B cell (primary cell): ENCODE measurements around the gene TDRD9. TPM values are rescaled to one million over a fixed set of nuclear protein-coding genes. Genes with fewer than 3 reads are reported as not detected.

Experiments
- ATAC-seq: fragments of 200-7000 bp; cut with Tn5 transposase; one replicate; pipeline ENCODE4 v1.10.0; 2021; ENCODE audit warnings: low read depth, mild to moderate bottlenecking, moderate number of reproducible peaks, moderate library complexity
- CTCF ChIA-PET: fragments of 350-600 bp; sonication (Branson Sonifier 250); formaldehyde crosslinking; loops from one replicate; lab custom pipeline; 2021; ENCODE audit warnings: antibody characterized with exemption, inconsistent platforms; lab: Charles Lee
- POLR2A ChIA-PET: fragments of 350-600 bp; sonication (Branson Sonifier 250); formaldehyde crosslinking; loops from one replicate; lab custom pipeline; 2021; ENCODE audit warnings: antibody characterized with exemption; lab: Charles Lee
- DNase-seq: peaks from one replicate; pipeline ENCODE4 v3.0.0; 2013
- H2AFZ ChIP-seq: 2 replicates; pipeline ENCODE4 v1.6.1; 2012; ENCODE audit warnings: mild to moderate bottlenecking, low read depth, low read length; ENCODE audit not compliant: insufficient read depth, poor library complexity, severe bottlenecking
- H3K27ac ChIP-seq, 2 donors: 1 replicate in 1 of 2; 2 replicates in 1 of 2; pipeline ENCODE4 v1.5.1; 2012 to 2013; ENCODE audit warnings: low read length in 2 of 2, mild to moderate bottlenecking in 2 of 2, moderate library complexity in 1 of 2
- H3K27me3 ChIP-seq, 4 experiments: fragments of 200-600 bp in 1 of 4; sonication (generic) in 1 of 4; replicated peaks in 1 of 4; 1 replicate in 2 of 4; 2 replicates in 2 of 4; pipeline versions ENCODE4 v1.6.1 to v1.7.0; 2013 to 2016; ENCODE audit warnings: low read length in 3 of 4, mild to moderate bottlenecking in 2 of 4, mixed read lengths in 1 of 4, moderate library complexity in 1 of 4; ENCODE audit not compliant: insufficient read depth in 4 of 4, control insufficient read depth in 3 of 4; ENCODE audit errors: control extremely low read depth in 1 of 4
- H3K36me3 ChIP-seq, 2 experiments: replicated peaks in 1 of 2; 1 replicate in 1 of 2; 2 replicates in 1 of 2; pipeline versions ENCODE4 v1.6.1 to v1.7.1; 2013; ENCODE audit warnings: low read length in 1 of 2; ENCODE audit not compliant: insufficient read depth in 2 of 2, control insufficient read depth in 1 of 2; ENCODE audit errors: control extremely low read depth in 1 of 2, extremely low read depth in 1 of 2
- H3K4me1 ChIP-seq, 2 donors: fragments of 200-600 bp in 1 of 2; sonication (generic) in 1 of 2; 1 replicate in 1 of 2; 2 replicates in 1 of 2; pipeline versions ENCODE4 v1.5.1 to v1.6.1; 2013 to 2017; ENCODE audit warnings: low read length in 2 of 2; ENCODE audit not compliant: control insufficient read depth in 2 of 2, insufficient read depth in 2 of 2
- H3K4me2 ChIP-seq: replicated peaks from 2 replicates; pipeline ENCODE3; 2012; ENCODE audit warnings: mild to moderate bottlenecking, low read depth, low read length; ENCODE audit not compliant: poor library complexity, severe bottlenecking
- H3K4me3 ChIP-seq, 5 experiments: fragments of 200-600 bp in 1 of 5; sonication (generic) in 1 of 5; 1 replicate in 3 of 5; 2 replicates in 2 of 5; pipeline versions ENCODE4 v1.5.1 to v1.7.0; 2011 to 2016; ENCODE audit warnings: low read length in 4 of 5, mild to moderate bottlenecking in 4 of 5, low read depth in 2 of 5, control low read depth in 1 of 5, moderate library complexity in 1 of 5; ENCODE audit not compliant: insufficient read depth in 1 of 5; ENCODE audit errors: control extremely low read depth in 1 of 5, extremely low read depth in 1 of 5
- H3K79me2 ChIP-seq: fragments of 200-600 bp; sonication (generic); one replicate; pipeline ENCODE4 v1.6.0; 2016; ENCODE audit warnings: low read length; ENCODE audit not compliant: control insufficient read depth, insufficient read depth
- H3K9ac ChIP-seq: fragments of 200-600 bp; sonication (generic); 2 replicates; pipeline ENCODE4 v1.6.1; 2017; ENCODE audit warnings: mild to moderate bottlenecking, low read length, moderate library complexity
- H3K9me3 ChIP-seq, 3 donors: one replicate each; pipeline versions ENCODE4 v1.6.1 to v1.7.1; 2013; ENCODE audit warnings: low read length in 2 of 3; ENCODE audit not compliant: control insufficient read depth in 2 of 3, insufficient read depth in 1 of 3; ENCODE audit errors: control extremely low read depth in 1 of 3
- H4K20me1 ChIP-seq: 2 replicates; pipeline ENCODE4 v1.6.0; 2012; ENCODE audit warnings: mild to moderate bottlenecking, low read length; ENCODE audit not compliant: insufficient read depth, control insufficient read depth, poor library complexity, severe bottlenecking
- H3K27ac Mint-ChIP-seq: one replicate; pipeline ENCODE4 v1.8.0; 2021; ENCODE audit warnings: mixed read lengths
- H3K27me3 Mint-ChIP-seq: one replicate; pipeline ENCODE4 v1.8.0; 2021; ENCODE audit warnings: mixed read lengths
- H3K4me1 Mint-ChIP-seq: one replicate; pipeline ENCODE4 v1.8.0; 2021; ENCODE audit warnings: mixed read lengths
- H3K4me3 Mint-ChIP-seq: one replicate; pipeline ENCODE4 v1.8.0; 2021; ENCODE audit warnings: mixed read lengths
- H3K9me3 Mint-ChIP-seq: one replicate; pipeline ENCODE4 v1.8.0; 2022; ENCODE audit warnings: mixed read lengths; ENCODE audit not compliant: insufficient read depth
- CTCF ChIP-seq: fragments of 200-600 bp; IDR thresholded peaks from one replicate; pipeline ENCODE4 v1.8.0; 2022; ENCODE audit warnings: antibody characterized with exemption, mild to moderate bottlenecking
- EZH2 ChIP-seq: IDR thresholded peaks from 2 replicates; pipeline ENCODE4 v1.6.1; 2012; ENCODE audit warnings: borderline replicate concordance, low read depth, mild to moderate bottlenecking, moderate library complexity, low read length; ENCODE audit not compliant: insufficient read depth, poor library complexity, severe bottlenecking
- WGBS: methylation state at CpG from one replicate; pipeline ENCODE4 v1.1.5; 2013; ENCODE audit warnings: missing lambda C conversion rate; ENCODE audit not compliant: insufficient coverage; 5-methylcytosine and 5-hydroxymethylcytosine counted together
- intact Hi-C: fragments of 100-400 bp; cut with micrococcal nuclease; formaldehyde crosslinking; loops from one replicate; pipeline ENCODE4 v1.10.0; 2022
- polyA plus RNA-seq: library from polyadenylated mRNA; depleted of rRNA; stranded (reverse); fragments of >200 nt; gene quantifications from 2 replicates; pipeline ENCODE4 v1.2.3, GENCODE V29; 2012
- small RNA-seq: library from RNA; depleted of rRNA; stranded (forward); fragments of <200 nt; gene quantifications from one replicate; pipeline ENCODE3, GENCODE V24; 2012; ENCODE audit warnings: low replicate concordance, low read depth; ENCODE audit not compliant: insufficient read length
- total RNA-seq, 2 donors: library from RNA; stranded (reverse); fragments of 120-200 nt in 1 of 2; gene quantifications; 1 replicate in 1 of 2; 2 replicates in 1 of 2; pipeline versions ENCODE4 v1.2.3 to v1.2.4, GENCODE V29; 2013 to 2022

The TDRD9 gene
- total and polyA plus RNA-seq, 2 donors (not counting 1 experiment from before 2014, with no cell fraction given): 1.1 to 2.4 TPM

DNA sequence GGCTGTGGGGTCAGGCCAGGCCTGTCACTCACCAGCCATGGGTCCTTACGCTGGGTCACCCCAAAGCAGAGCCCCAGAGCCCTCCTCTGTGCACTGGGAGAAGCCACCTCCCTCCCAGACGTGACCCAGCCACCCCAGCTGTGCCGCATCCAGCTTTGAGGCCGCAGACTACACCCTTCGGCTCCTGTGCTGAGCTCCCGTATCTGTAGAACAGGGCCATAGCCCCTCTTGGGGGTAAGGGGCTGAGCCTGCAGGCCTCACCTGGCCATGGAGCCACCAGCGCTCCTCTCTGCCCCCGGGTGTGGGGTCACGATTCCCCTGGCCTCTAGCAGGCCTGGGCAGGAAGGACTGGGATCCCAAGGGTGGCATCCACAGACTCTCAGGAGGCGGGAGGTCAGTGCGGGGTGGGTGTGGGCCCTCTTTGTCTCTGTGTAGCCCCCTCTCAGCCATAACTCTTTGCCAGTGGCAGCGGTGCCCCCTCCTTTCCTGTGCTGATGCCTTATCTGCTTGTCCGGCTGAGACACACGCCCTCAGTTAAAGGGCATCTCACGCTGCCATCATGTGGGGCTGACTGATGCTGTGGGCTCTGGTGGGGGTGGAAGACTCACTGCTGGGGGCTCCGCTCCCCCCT is 173.5 kb downstream of the TDRD9 start:
- no peak for TF ChIP-seq CTCF
- TF ChIP-seq EZH2: no peak
- H3K9me3 ChIP-seq: no peaks in the 10 kb centered on the region
- ChIA-PET POLR2A (no interaction called here), CTCF (no interaction called here)
- Mint-ChIP-seq H3K27ac (no peak overlapping the region), H3K4me3 (no peak overlapping the region), H3K9me3 (no peaks in the 10 kb centered on the region), H3K27me3 (no peaks in the 10 kb centered on the region), H3K4me1 (no peaks in the 10 kb centered on the region)
- no peaks in the 10 kb centered on the region for H3K4me1 ChIP-seq
- no peaks in the 10 kb centered on the region for H3K36me3 ChIP-seq
- H3K9ac ChIP-seq: no peak overlapping the region
- H3K4me3 ChIP-seq: no peak overlapping the region
- no peak overlapping the region for H3K27ac ChIP-seq
- no peaks in the 10 kb centered on the region for H3K27me3 ChIP-seq
- H3K4me2 ChIP-seq: no peak overlapping the region
- ATAC-seq: no peak
- DNase-seq: no peak
- no peaks in the 10 kb centered on the region for H3K79me2 ChIP-seq
- no peaks in the 10 kb centered on the region for H4K20me1 ChIP-seq
- H2AFZ ChIP-seq: no peak overlapping the region
- intact Hi-C loops: no loop called here
- 86% methylated on average over 12 of the region's 16 CpGs for WGBS

Small RNA genes within 50 kb of the gene (small RNA-seq; reads per million reads assigned to genes)
- not detected for gene RN7SL634P

Other genes with a start within 250 kb of the TDRD9 start
- gene XRCC3, start 213.0 kb upstream of the TDRD9 start, total RNA-seq: 18.0 and 18.6 TPM in 2 replicates
- gene XRCC3, start 213.0 kb upstream of the TDRD9 start, polyA plus RNA-seq: 10.2 and 19.7 TPM in 2 replicates
- 18.6 and 24.3 TPM in 2 replicates for gene ZFYVE21, start 212.6 kb upstream of the TDRD9 start, total RNA-seq
- 14.9 and 17.0 TPM in 2 replicates for gene ZFYVE21, start 212.6 kb upstream of the TDRD9 start, polyA plus RNA-seq
- 27.7 and 38.6 TPM in 2 replicates for gene PPP1R13B, start 80.9 kb upstream of the TDRD9 start, total RNA-seq
- 8.3 and 10.1 TPM in 2 replicates for gene PPP1R13B, start 80.9 kb upstream of the TDRD9 start, polyA plus RNA-seq
- gene RD3L, start 14.1 kb downstream of the TDRD9 start, total RNA-seq: not detected in 2 replicates
- not detected in 2 replicates for gene RD3L, start 14.1 kb downstream of the TDRD9 start, polyA plus RNA-seq
- not detected in 2 replicates for gene ASPG, start 157.2 kb downstream of the TDRD9 start, total RNA-seq
- gene ASPG, start 157.2 kb downstream of the TDRD9 start, polyA plus RNA-seq: not detected in 2 replicates
- gene KIF26A, start 210.1 kb downstream of the TDRD9 start, total RNA-seq: not detected in 2 replicates
- gene KIF26A, start 210.1 kb downstream of the TDRD9 start, polyA plus RNA-seq: 0.15 TPM in 1 of 2 replicates, not detected in the other